ENCODE measurements around the gene SYNE1. TPM values are rescaled to one million over a fixed set of nuclear protein-coding genes. Genes with fewer than 3 reads are reported as not detected.

The SYNE1 gene
- total and polyA plus RNA-seq, 2 of the 8 experiments (the other 6 are each of a cell fraction or from before 2014, with no cell fraction given): 2.8 to 5.5 TPM

GRCh38 chr6:152432758-152433157, 204.4 kb downstream of the SYNE1 start:
- Histone ChIP-seq H3K18ac (ENCODE audit: extremely low read depth, low read length) (no peak overlapping the region), H3K23me2 (ENCODE audit: low read depth, low read length) (no peaks in the 10 kb centered on the region), H2BK15ac (ENCODE audit: low read length) (no peak overlapping the region), H3K23ac (ENCODE audit: insufficient read length) (no peak overlapping the region), H3K36me3 (ENCODE audit: control insufficient read depth in 2 of 4, insufficient read depth in 4 of 4, low read length in 3 of 4) (no peaks in the 10 kb centered on the region), H3K27me3 (replicated peaks in 1 of 4; ENCODE audit: control insufficient read depth in 3 of 4, extremely low read depth in 1 of 4, insufficient read depth in 3 of 4, low read length in 3 of 4) (no peaks in the 10 kb centered on the region), H3K9ac (replicated peaks in 1 of 4; ENCODE audit: extremely low read depth in 1 of 4, low read depth in 3 of 4, low read length in 3 of 4) (no peak overlapping the region), H3K79me2 (ENCODE audit: control insufficient read depth in 1 of 2, insufficient read depth in 2 of 2, low read length in 2 of 2) (no peaks in the 10 kb centered on the region), H2AK5ac (ENCODE audit: low read depth, low read length) (no peak overlapping the region), H2BK12ac (ENCODE audit: low read depth, low read length) (no peak overlapping the region), H4K8ac (ENCODE audit: extremely low read depth, insufficient read depth, low read length) (no peak overlapping the region), H3K4ac (replicated peaks; ENCODE audit: insufficient read length, low read depth, low read length) (no peak overlapping the region), H3K4me3 (ENCODE audit: extremely low read depth in 1 of 4, insufficient read depth in 2 of 4, low read depth in 3 of 4, low read length in 4 of 4) (no peak overlapping the region), H2BK20ac (ENCODE audit: low read length) (no peak overlapping the region), H4K5ac (ENCODE audit: insufficient read length, low read depth, low read length) (no peak overlapping the region), H3K9me3 (ENCODE audit: insufficient read depth in 2 of 2, low read depth in 1 of 2, low read length in 1 of 2) (no peaks in the 10 kb centered on the region), H3K27ac (ENCODE audit: low read depth, low read length) (no peak overlapping the region), H3K56ac (replicated peaks; ENCODE audit: insufficient read length, low read depth, low read length) (no peak overlapping the region), H3K4me1 (replicated peaks in 1 of 4; ENCODE audit: control insufficient read depth in 3 of 4, insufficient read depth in 4 of 4, low read length in 3 of 4) (no peaks in the 10 kb centered on the region), H2BK120ac (replicated peaks; ENCODE audit: low read depth, low read length) (no peak overlapping the region), H3K79me1 (ENCODE audit: low read depth, low read length) (no peaks in the 10 kb centered on the region), H3K14ac (ENCODE audit: insufficient read length) (no peak overlapping the region), H3K4me2 (ENCODE audit: insufficient read depth in 1 of 2, low read depth in 2 of 2, low read length in 2 of 2) (no peak overlapping the region), H4K91ac (replicated peaks; ENCODE audit: insufficient read length, low read length) (no peak overlapping the region), H4K20me1 (replicated peaks in 1 of 2; ENCODE audit: control insufficient read depth in 1 of 2, insufficient read depth in 2 of 2, low read length in 2 of 2) (no peaks in the 10 kb centered on the region), H2BK5ac (ENCODE audit: low read depth, low read length) (no peak overlapping the region), H2AFZ (ENCODE audit: low read length) (no peak overlapping the region)
- TF ChIP-seq SIX5 (IDR thresholded peaks at IDR 0.05; ENCODE audit: low read depth, low read length) (no peak), TAF7 (optimal IDR thresholded peaks at IDR 0.05; ENCODE audit: borderline replicate concordance, low read depth, low read length) (no peak), PHF8 (conservative IDR thresholded peaks at IDR 0.05; ENCODE audit: low read depth, low read length) (no peak), BACH1 (IDR thresholded peaks at IDR 0.05; ENCODE audit: low read length) (no peak), POU5F1 (IDR thresholded peaks at IDR 0.05; ENCODE audit: low read depth, low read length) (no peak)
- 95% methylated on average over 2 of the region's 2 CpGs; no CpG with 5 or more reads in 1 of the 2 experiments for WGBS, 2 experiments (ENCODE audit: extremely low coverage in 1 of 2, insufficient coverage in 1 of 2, insufficient read length in 1 of 2, insufficient replicate concordance in 2 of 2, low coverage in 1 of 2, low lambda C conversion rate in 2 of 2, missing lambda C conversion rate in 1 of 2)
- no peak for FAIRE-seq
- ChIA-PET CTCF (ENCODE audit: partially characterized antibody) (interaction anchor here (1.5 kb wide), 1 partner anchor 16 kb away, joined by 4 read pairs; no protein-coding TSS in a partner anchor), POLR2A (ENCODE audit: partially characterized antibody) (no interaction called here)
- no peak for DNase-seq (ENCODE audit: low read depth in 1 of 2, low spot score in 2 of 2)

All from H1 (cell line).